Thyroid gland (tissue), 4 donors: Measurements from ENCODE around the gene CCDC154. TPM values are rescaled to one million over a fixed set of nuclear protein-coding genes. Genes with fewer than 3 reads are reported as not detected.

Source experiments
- DNase-seq, 2 donors: peaks; one replicate each; pipeline ENCODE4 v3.0.0-alpha.2; 2019
- H3K27ac ChIP-seq, 3 donors: fragments of 200-600 bp; sonication (generic); 1 replicate in 2 of 3; 2 replicates in 1 of 3; pipeline ENCODE4 v1.5.1; 2016 to 2019; ENCODE audit warnings: mild to moderate bottlenecking in 1 of 3, moderate library complexity in 1 of 3
- H3K27me3 ChIP-seq: fragments of 200-600 bp; sonication (generic); one replicate; pipeline ENCODE4 v1.5.1; 2019
- H3K36me3 ChIP-seq, 2 donors: fragments of 200-600 bp; sonication (generic); one replicate each; pipeline ENCODE4 v1.5.1; 2016 to 2019
- H3K4me1 ChIP-seq, 2 donors: fragments of 200-600 bp; sonication (generic); one replicate each; pipeline ENCODE4 v1.5.1; 2017 to 2019
- H3K4me3 ChIP-seq, 3 donors: fragments of 200-600 bp; sonication (generic); replicated peaks in 1 of 3; 1 replicate in 2 of 3; 2 replicates in 1 of 3; pipeline ENCODE4 v1.5.1; 2016; ENCODE audit warnings: mild to moderate bottlenecking in 1 of 3
- H3K9me3 ChIP-seq: fragments of 200-600 bp; sonication (generic); one replicate; pipeline ENCODE4 v1.5.1; 2017
- POLR2A ChIP-seq, 2 donors: fragments of 450-650 bp; IDR thresholded peaks; one replicate each; pipeline ENCODE4 v1.6.1; 2017; ENCODE audit warnings: antibody characterized with exemption in 2 of 2, mild to moderate bottlenecking in 2 of 2, moderate library complexity in 1 of 2
- WGBS, 2 donors: methylation state at CpG; one replicate each; pipeline ENCODE4 v1.1.5; 2017; 5-methylcytosine and 5-hydroxymethylcytosine counted together
- intact Hi-C: fragments of 100-400 bp; cut with DNase I; formaldehyde crosslinking; loops from one replicate; pipeline ENCODE4 v1.15.1; 2023
- total RNA-seq, 4 donors: library from RNA; depleted of rRNA; stranded (reverse); fragments of >200 nt; gene quantifications; one replicate each; pipeline ENCODE4 v1.2.3, GENCODE V29; 2016
- TF ChIP-seq, protein P1 (sequence below), 6 experiments: fragments of 200-600 bp in 3 of 6; fragments of 450-650 bp in 3 of 6; sonication (generic) in 3 of 6; IDR thresholded peaks; one replicate each; pipeline ENCODE4 v1.5.1; 2016 to 2019; ENCODE audit warnings: antibody characterized with exemption in 6 of 6, mild to moderate bottlenecking in 2 of 6, inconsistent platforms in 1 of 6, moderate library complexity in 1 of 6

CCDC154 gene
- total RNA-seq, 4 donors from 2014 or later = 0.27 to 1.6 (median 0.99) TPM

GRCh38 chr16:1416521-1416941 is 27.8 kb downstream of the CCDC154 start:
- no peak for DNase-seq
- no peaks in the 10 kb centered on the region for H3K27me3 ChIP-seq
- no peak for TF ChIP-seq POLR2A (IDR thresholded peaks at IDR 0.05)
- TF ChIP-seq, protein P1, sequence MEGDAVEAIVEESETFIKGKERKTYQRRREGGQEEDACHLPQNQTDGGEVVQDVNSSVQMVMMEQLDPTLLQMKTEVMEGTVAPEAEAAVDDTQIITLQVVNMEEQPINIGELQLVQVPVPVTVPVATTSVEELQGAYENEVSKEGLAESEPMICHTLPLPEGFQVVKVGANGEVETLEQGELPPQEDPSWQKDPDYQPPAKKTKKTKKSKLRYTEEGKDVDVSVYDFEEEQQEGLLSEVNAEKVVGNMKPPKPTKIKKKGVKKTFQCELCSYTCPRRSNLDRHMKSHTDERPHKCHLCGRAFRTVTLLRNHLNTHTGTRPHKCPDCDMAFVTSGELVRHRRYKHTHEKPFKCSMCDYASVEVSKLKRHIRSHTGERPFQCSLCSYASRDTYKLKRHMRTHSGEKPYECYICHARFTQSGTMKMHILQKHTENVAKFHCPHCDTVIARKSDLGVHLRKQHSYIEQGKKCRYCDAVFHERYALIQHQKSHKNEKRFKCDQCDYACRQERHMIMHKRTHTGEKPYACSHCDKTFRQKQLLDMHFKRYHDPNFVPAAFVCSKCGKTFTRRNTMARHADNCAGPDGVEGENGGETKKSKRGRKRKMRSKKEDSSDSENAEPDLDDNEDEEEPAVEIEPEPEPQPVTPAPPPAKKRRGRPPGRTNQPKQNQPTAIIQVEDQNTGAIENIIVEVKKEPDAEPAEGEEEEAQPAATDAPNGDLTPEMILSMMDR (IDR thresholded peaks at IDR 0.05) = no peak
- H3K4me3 ChIP-seq = no peak overlapping the region
- intact Hi-C loops = no loop called here
- no peaks in the 10 kb centered on the region for H3K9me3 ChIP-seq
- WGBS, 2 donors = 64 to 77% methylated on average over 3 of the region's 3 CpGs
- peaks cover 8 to 16% of the 10 kb centered on the region in 2 donors for H3K4me1 ChIP-seq
- no peaks in the 10 kb centered on the region for H3K36me3 ChIP-seq
- no peak overlapping the region for H3K27ac ChIP-seq

DNA sequence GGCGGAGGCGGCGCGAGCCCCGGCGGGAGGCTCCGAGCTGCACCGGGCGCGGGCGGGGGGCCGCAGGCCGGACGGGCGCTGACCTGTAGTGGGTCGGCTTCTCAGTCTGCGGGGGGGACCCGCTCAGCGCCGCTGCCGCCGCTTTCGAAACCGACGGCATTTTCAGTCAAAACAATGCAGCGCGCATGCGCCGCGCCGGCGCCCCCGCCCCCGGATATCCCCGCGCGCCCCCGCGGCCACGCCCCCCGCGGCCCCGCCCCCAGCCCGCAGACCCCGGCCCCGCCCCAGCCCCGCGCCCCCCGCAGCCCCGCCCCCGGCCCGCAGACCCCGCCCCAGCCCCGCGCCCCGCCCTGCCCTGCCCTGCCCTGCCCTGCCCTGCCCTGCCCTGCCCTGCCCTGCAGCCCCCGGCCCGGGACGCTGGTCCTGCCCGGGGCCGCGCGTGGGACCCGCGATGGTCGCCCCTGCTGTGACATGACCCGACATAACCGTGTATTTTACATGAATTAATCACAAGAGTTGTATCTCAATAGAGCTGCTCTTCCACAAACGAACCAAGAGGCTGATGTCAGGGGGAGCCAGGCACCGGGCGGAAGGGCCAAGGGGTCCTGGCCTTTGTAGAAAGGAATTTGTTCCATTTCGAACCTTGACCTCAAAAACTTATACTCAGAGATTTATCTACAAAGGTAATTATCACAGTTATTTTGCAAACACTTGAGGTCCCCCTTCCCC is 29.7 kb downstream of the CCDC154 start, which contains the start of gene UNKL:
TSS of gene UNKL (minus strand) at position 173 of the 729 bp plus-strand sequence. CDS start at position 160, 13 bp downstream.
- DNase-seq = peak; percentile 76
- Histone ChIP-seq H3K36me3 (no peaks in the 10 kb centered on the region), H3K27ac (peak within 1 kb of the TSS; percentile 71 to 78 (median 76)), H3K27me3 (no peaks in the 10 kb centered on the region), H3K4me3 (peak within 1 kb of the TSS; percentile 87 to 98 (median 98)), H3K9me3 (no peaks in the 10 kb centered on the region), H3K4me1 (peaks cover under 1 to 6% of the 10 kb centered on the region in 2 donors)
- TF ChIP-seq, protein P1 (IDR thresholded peaks at IDR 0.05) = no peak
- peak in 1 of 2 donors; percentile 39 for TF ChIP-seq POLR2A (IDR thresholded peaks at IDR 0.05)
- 5 to 37% methylated on average over 4 to 28 of the region's 72 CpGs for WGBS, 2 donors
- intact Hi-C loops = loop anchor here (5.0 kb wide), 1 partner anchor 63 kb away; the partner anchor contains the start of gene CLCN7

GRCh38 chr16:1413684-1414531 is 30.4 kb downstream of the CCDC154 start:
- H3K4me3 ChIP-seq = peak overlapping the region; percentile 87 to 98 (median 98)
- no peaks in the 10 kb centered on the region for H3K27me3 ChIP-seq
- TF ChIP-seq, protein P1 (IDR thresholded peaks at IDR 0.05) = peak in 4 of 6 experiments; percentile 30 to 61 (median 34)
- no peak for TF ChIP-seq POLR2A (IDR thresholded peaks at IDR 0.05)
- DNase-seq = peak; percentile 67 to 69
- H3K4me1 ChIP-seq = peaks cover 0 to 5% of the 10 kb centered on the region in 2 donors
- WGBS, 2 donors = 3 to 14% methylated on average over 16 to 25 of the region's 85 CpGs
- H3K36me3 ChIP-seq = no peaks in the 10 kb centered on the region
- intact Hi-C loops = loop anchor here (5.0 kb wide), 1 partner anchor 63 kb away; the partner anchor contains the start of gene CLCN7
- peak overlapping the region in 2 of 3 donors; percentile 66 to 78 for H3K27ac ChIP-seq
- H3K9me3 ChIP-seq = no peaks in the 10 kb centered on the region

- Histone ChIP-seq H3K27me3 (no peaks in the 10 kb centered on the region), H3K4me1 (peaks cover 9 to 13% of the 10 kb centered on the region in 2 donors), H3K4me3 (no peak overlapping the region), H3K27ac (no peak overlapping the region), H3K9me3 (no peaks in the 10 kb centered on the region), H3K36me3 (no peaks in the 10 kb centered on the region)
- TF ChIP-seq, protein P1 (IDR thresholded peaks at IDR 0.05) = no peak
- TF ChIP-seq POLR2A (IDR thresholded peaks at IDR 0.05) = no peak
- DNase-seq = no peak
- WGBS, 2 donors = 75 to 79% methylated on average over 2 of the region's 2 CpGs
- intact Hi-C loops = loop anchor here (5.0 kb wide), 1 partner anchor 64 kb away; the partner anchor contains the start of gene CLCN7
Observed at GRCh38 chr16:1412847-1413246, 31.5 kb downstream of the CCDC154 start.
